T-helper 2 cell treated with Interferon-gamma antibody and Interleukin-4, amounts not matched to agents 5 μg/mL and 100 μg/mL, for 36 hours (primary cell): ENCODE data around the gene TFEC.

ENCODE experiments used
- DNase-seq: peaks from one replicate; pipeline ENCODE4 v3.0.0; 2021; ENCODE audit warnings: low spot score
- H3K27ac Mint-ChIP-seq: one replicate; pipeline ENCODE4 v1.8.0; 2021; ENCODE audit warnings: mild to moderate bottlenecking, mixed read lengths
- H3K27me3 Mint-ChIP-seq: one replicate; pipeline ENCODE4 v1.8.0; 2021; ENCODE audit warnings: low read depth, mixed read lengths
- H3K36me3 Mint-ChIP-seq: one replicate; pipeline ENCODE4 v1.8.0; 2021; ENCODE audit warnings: low read depth, mixed read lengths
- H3K4me1 Mint-ChIP-seq: one replicate; pipeline ENCODE4 v1.8.0; 2021; ENCODE audit warnings: low read depth, mixed read lengths
- H3K4me3 Mint-ChIP-seq: one replicate; pipeline ENCODE4 v1.8.0; 2022; ENCODE audit warnings: mild to moderate bottlenecking, moderate library complexity, mixed read lengths
- H3K9me3 Mint-ChIP-seq: one replicate; pipeline ENCODE4 v1.8.0; 2021; ENCODE audit warnings: mixed read lengths

Gene TFEC

GRCh38 chr7:115971506-115971905 lies 59.1 kb downstream of the TFEC start:
- no peak for DNase-seq
- Mint-ChIP-seq H3K36me3 (no peaks in the 10 kb centered on the region), H3K4me3 (no peak overlapping the region), H3K27ac (no peak overlapping the region), H3K9me3 (no peaks in the 10 kb centered on the region), H3K4me1 (no peaks in the 10 kb centered on the region), H3K27me3 (no peaks in the 10 kb centered on the region)

GRCh38 chr7:115968596-115968995 lies 62.0 kb downstream of the TFEC start:
- Mint-ChIP-seq H3K27me3 (no peaks in the 10 kb centered on the region), H3K27ac (no peak overlapping the region), H3K4me3 (no peak overlapping the region), H3K4me1 (no peaks in the 10 kb centered on the region), H3K9me3 (no peaks in the 10 kb centered on the region), H3K36me3 (no peaks in the 10 kb centered on the region)
- no peak for DNase-seq

DNA sequence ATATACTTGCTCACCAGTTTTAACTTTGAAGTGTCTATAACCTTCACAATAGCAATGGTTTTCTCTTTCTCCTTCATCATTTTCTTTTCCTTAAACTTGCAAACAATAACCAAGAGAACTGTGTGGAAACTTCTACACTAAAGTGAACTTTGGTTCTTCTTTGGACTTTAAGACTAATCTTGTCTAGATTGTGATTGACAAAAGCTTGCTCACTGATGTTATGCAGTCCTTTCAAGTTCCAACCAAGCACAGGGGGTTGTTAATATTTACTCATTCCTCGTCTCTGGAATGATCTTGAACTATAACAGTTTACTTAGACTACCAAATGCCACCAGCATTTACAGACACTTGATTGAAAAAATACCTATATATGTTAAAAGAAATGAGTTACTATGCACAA lies 62.4 kb downstream of the TFEC start:
- no peaks in the 10 kb centered on the region for H3K27me3 Mint-ChIP-seq
- no peak for DNase-seq
- no peak overlapping the region for H3K4me3 Mint-ChIP-seq
- H3K27ac Mint-ChIP-seq, result no peak overlapping the region
- no peaks in the 10 kb centered on the region for H3K4me1 Mint-ChIP-seq
- H3K36me3 Mint-ChIP-seq, result no peaks in the 10 kb centered on the region
- no peaks in the 10 kb centered on the region for H3K9me3 Mint-ChIP-seq

DNA sequence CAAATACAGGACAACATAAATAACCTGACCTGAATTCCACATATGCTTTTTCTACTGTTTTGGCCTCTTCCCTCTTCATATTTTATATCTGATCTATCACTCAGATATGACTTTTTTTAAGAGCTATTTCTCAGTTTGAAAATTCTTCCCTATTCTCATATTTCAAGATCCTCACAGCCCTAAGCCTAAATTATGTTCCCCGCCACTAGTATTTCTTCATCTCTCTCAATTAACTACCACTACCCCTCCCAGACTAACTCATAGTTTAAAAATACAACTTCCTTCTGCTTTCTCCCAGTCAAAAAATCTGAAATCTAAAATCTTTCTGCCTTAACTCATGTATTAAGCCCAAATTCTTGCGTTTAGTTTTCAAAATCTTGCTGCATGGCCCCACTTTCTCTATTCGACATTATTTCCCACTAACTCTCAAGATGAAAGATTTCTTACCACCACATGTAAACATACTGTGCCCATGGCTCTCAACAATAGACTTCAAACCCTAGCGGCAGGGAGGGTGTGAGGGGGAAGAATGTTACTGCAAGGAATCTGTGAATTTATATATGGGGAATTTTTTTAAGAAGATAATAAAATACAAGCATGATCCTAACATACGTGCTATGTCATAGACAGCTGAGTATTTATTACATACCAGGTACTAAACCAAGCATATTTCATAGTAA lies 64.6 kb downstream of the TFEC start:
- DNase-seq, result no peak
- no peak overlapping the region for H3K4me3 Mint-ChIP-seq
- H3K36me3 Mint-ChIP-seq, result no peaks in the 10 kb centered on the region
- no peak overlapping the region for H3K27ac Mint-ChIP-seq
- no peaks in the 10 kb centered on the region for H3K4me1 Mint-ChIP-seq
- no peaks in the 10 kb centered on the region for H3K27me3 Mint-ChIP-seq
- H3K9me3 Mint-ChIP-seq, result no peaks in the 10 kb centered on the region

DNA sequence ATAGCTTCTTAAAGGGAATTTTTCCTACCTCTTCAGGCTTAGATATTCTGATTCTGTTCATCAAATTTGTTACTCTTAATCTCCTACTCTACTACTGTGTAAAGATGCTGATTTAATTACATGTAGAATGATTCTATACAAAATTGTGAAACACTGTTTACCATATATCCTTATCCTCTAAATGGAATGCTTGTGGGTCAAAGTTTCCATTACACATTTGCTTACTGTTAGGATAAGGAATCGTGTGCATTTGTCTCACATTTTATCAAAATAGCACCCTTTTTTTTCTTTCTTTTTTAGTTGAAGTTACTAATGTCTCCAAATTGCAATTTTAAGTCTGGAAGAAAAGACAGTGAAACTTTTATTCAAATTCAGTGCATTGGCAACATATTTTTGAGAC lies 65.3 kb downstream of the TFEC start:
- DNase-seq, result no peak
- no peaks in the 10 kb centered on the region for H3K9me3 Mint-ChIP-seq
- H3K4me3 Mint-ChIP-seq, result no peak overlapping the region
- H3K27ac Mint-ChIP-seq, result no peak overlapping the region
- no peaks in the 10 kb centered on the region for H3K4me1 Mint-ChIP-seq
- H3K27me3 Mint-ChIP-seq, result no peaks in the 10 kb centered on the region
- no peaks in the 10 kb centered on the region for H3K36me3 Mint-ChIP-seq

DNA sequence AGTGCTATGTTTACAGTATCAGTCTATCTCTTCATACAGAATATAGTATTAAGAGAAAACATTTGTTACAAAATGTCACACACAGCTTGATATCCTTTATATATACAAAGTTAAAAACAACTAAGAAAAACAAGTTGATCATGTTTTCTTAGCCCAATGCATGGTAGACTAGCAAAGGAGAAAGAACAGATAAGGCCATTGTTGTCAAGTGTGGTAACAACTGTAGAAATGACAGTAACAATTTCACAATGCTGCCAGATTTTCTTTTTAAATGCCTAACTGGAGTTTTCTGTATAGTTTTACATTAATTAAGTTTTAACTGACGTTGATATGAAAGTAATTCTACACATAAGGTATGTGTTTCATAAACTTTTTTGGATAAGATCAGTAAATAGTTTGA lies 65.8 kb downstream of the TFEC start:
- H3K27ac Mint-ChIP-seq, result no peak overlapping the region
- H3K4me3 Mint-ChIP-seq, result no peak overlapping the region
- no peaks in the 10 kb centered on the region for H3K27me3 Mint-ChIP-seq
- no peaks in the 10 kb centered on the region for H3K4me1 Mint-ChIP-seq
- H3K36me3 Mint-ChIP-seq, result no peaks in the 10 kb centered on the region
- DNase-seq, result no peak
- no peaks in the 10 kb centered on the region for H3K9me3 Mint-ChIP-seq

DNA sequence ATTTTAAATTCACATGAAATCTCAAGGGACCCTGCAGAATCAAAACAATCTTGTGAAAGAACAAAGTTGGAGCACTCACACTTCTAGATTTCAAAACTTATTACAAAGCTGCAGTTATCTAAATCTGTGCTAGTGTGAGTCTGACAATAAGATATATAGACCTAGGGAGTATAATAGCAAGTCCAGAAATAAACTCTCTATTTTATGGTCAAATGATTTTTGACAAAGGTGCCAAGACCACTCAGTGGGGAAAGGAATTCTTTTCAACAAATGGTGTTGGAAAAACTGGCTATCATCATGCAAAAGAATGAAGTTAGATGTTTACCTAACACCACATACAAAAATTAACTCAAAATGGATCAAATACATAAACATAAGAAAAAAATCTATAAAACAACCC lies 68.2 kb downstream of the TFEC start:
- H3K4me1 Mint-ChIP-seq, result no peaks in the 10 kb centered on the region
- H3K4me3 Mint-ChIP-seq, result no peak overlapping the region
- no peak for DNase-seq
- H3K9me3 Mint-ChIP-seq, result no peaks in the 10 kb centered on the region
- no peak overlapping the region for H3K27ac Mint-ChIP-seq
- H3K36me3 Mint-ChIP-seq, result no peaks in the 10 kb centered on the region
- no peaks in the 10 kb centered on the region for H3K27me3 Mint-ChIP-seq

DNA sequence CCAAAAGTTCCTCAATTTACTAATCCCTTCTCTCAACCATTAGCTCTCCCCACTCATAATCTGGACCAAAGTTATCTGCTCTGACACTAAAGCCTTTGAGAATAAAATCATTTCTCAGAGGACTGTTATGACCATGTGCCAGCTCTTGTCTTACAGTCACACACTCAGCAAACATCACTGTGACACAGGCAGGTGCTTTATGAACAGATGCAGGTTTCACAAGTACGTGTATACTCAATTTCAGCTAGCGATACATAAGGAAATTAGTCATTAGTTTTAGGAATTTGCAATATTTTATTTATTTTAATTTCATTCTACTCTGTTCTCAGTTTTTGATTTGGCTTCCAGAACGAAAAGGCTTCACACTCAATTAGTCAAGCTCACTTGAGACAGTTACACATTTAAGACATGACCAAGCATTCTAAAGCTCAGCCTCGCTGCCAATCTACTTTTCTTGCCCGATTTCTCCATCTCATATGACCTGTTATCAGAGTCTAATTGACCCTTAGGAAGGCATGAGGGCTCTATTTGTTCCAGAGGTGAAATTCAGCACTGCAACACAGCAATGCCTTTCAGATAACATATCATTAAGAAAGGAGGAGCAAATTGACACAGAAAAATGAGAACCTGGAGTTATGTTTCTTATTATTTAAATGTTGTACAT lies 76.8 kb downstream of the TFEC start:
- Mint-ChIP-seq H3K27ac (no peak overlapping the region), H3K4me1 (no peaks in the 10 kb centered on the region), H3K36me3 (no peaks in the 10 kb centered on the region), H3K4me3 (no peak overlapping the region), H3K9me3 (no peaks in the 10 kb centered on the region), H3K27me3 (no peaks in the 10 kb centered on the region)
- no peak for DNase-seq

DNA sequence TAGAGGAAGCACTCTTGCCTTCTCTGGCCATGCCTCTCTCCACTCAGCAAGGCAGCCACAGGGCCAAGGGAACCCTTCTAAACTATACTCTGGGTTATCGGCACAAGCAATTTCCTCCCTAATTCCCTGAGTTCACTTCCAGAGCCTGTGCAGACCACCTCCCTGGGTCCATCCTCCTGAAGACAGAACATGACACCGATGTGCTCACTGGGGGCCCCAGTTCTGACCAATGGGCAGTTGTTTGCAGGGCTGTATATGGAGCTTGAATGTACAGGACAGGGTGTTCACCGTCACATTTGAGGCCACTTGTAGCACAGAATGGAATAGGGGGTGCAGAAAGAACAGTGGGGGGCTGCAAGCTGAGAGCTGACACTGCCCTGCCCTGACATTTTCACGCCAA lies 77.7 kb downstream of the TFEC start:
- no peaks in the 10 kb centered on the region for H3K9me3 Mint-ChIP-seq
- no peaks in the 10 kb centered on the region for H3K4me1 Mint-ChIP-seq
- H3K36me3 Mint-ChIP-seq, result no peaks in the 10 kb centered on the region
- H3K27me3 Mint-ChIP-seq, result no peaks in the 10 kb centered on the region
- no peak overlapping the region for H3K27ac Mint-ChIP-seq
- no peak overlapping the region for H3K4me3 Mint-ChIP-seq
- DNase-seq, result no peak

- Mint-ChIP-seq H3K27me3 (no peaks in the 10 kb centered on the region), H3K27ac (no peak overlapping the region), H3K4me1 (no peaks in the 10 kb centered on the region), H3K36me3 (no peaks in the 10 kb centered on the region), H3K4me3 (no peak overlapping the region), H3K9me3 (no peaks in the 10 kb centered on the region)
- DNase-seq, result no peak
Measured at GRCh38 chr7:115951547-115951946, 79.0 kb downstream of the TFEC start.

GRCh38 chr7:115941703-115942268 lies 88.8 kb downstream of the TFEC start:
- no peaks in the 10 kb centered on the region for H3K27me3 Mint-ChIP-seq
- no peaks in the 10 kb centered on the region for H3K9me3 Mint-ChIP-seq
- H3K27ac Mint-ChIP-seq, result no peak overlapping the region
- DNase-seq, result no peak
- H3K4me3 Mint-ChIP-seq, result no peak overlapping the region
- H3K36me3 Mint-ChIP-seq, result no peaks in the 10 kb centered on the region
- no peaks in the 10 kb centered on the region for H3K4me1 Mint-ChIP-seq

DNA sequence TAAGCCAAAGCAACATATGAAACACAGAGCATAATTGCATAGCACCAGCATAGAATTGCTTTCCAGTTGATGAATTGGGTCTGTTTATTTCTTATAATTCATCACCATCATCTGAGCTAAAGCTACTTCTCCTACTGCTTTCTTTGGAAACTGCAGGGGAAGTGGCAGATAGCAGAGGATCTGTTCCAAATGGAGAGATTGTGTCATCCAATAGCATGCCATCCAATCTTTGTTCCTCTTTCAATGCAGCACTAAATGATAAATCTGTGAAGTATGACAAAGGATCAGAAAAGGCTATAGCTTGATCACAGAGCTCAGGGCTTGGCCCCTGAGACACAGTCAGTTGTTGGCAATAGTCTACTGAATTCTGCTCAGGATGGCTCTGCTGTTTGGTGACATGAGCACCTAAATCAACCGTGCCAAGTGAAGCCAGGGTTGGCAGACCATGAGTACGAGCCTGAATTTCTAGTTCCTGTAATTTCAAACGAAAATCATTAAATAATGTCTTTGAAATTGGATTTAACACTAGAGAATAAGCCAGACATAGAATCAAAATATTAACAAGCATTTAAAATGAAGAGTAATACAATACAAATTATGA lies 90.0 kb downstream of the TFEC start:
- DNase-seq, result no peak
- Mint-ChIP-seq H3K27me3 (no peaks in the 10 kb centered on the region), H3K9me3 (no peaks in the 10 kb centered on the region), H3K4me3 (no peak overlapping the region), H3K4me1 (no peaks in the 10 kb centered on the region), H3K36me3 (no peaks in the 10 kb centered on the region), H3K27ac (no peak overlapping the region)

DNA sequence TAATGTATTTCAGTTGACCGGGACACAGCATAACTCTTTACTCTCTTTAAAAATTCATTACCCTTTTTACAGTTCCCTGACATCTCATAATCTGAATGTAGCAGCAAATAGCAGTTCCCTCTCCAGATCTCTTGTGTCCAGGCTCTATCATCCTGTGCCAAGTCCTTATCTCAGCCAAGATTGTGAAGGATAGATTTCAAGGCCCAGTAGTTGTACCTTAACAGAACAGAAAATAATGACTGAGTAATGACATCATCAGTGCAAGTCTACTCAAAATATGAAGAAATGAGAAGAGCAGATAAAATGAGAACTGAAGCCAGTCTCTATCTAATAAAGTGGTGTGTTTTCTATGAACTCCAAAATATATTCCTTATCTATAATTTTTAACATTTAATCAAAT lies 92.6 kb downstream of the TFEC start:
- H3K9me3 Mint-ChIP-seq, result no peaks in the 10 kb centered on the region
- no peak overlapping the region for H3K27ac Mint-ChIP-seq
- no peak overlapping the region for H3K4me3 Mint-ChIP-seq
- H3K27me3 Mint-ChIP-seq, result no peaks in the 10 kb centered on the region
- no peak for DNase-seq
- no peaks in the 10 kb centered on the region for H3K36me3 Mint-ChIP-seq
- no peaks in the 10 kb centered on the region for H3K4me1 Mint-ChIP-seq

- DNase-seq, result no peak
- Mint-ChIP-seq H3K36me3 (no peaks in the 10 kb centered on the region), H3K4me3 (no peak overlapping the region), H3K4me1 (no peaks in the 10 kb centered on the region), H3K27me3 (no peaks in the 10 kb centered on the region), H3K27ac (no peak overlapping the region), H3K9me3 (no peaks in the 10 kb centered on the region)
Measured at GRCh38 chr7:115933471-115933870, 97.1 kb downstream of the TFEC start.
